Measurements from ENCODE around the gene ASB15.

ASB15 gene

DNA sequence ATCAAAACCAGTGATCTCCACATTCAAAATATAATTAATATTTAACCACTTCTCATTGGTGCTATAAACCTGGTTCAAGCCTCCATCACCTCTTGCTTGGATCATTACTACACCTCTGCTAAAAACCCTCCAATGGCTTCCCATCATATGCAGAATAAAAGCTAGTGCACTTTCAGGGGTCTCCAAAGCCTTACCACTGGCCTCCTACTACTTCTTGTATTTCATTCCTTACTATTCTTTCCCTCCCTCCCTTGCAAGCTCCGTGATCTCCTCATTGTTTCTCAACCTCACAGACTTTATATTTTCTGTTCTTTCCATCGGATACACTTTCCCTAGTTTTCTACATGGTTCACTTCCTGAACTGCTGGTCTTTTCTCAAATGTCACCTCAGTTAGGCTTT is 85.5 kb downstream of the ASB15 start:
- Histone ChIP-seq H3K4me1 (ENCODE audit: control insufficient read depth, insufficient read depth, low read length) (no peaks in the 10 kb centered on the region), H3K27ac (ENCODE audit: extremely low read depth, low read depth, low read length) (no peak overlapping the region), H3K36me3 (ENCODE audit: control insufficient read depth in 2 of 2, insufficient read depth in 1 of 2, low read length in 2 of 2) (peaks cover 14 to 32% of the 10 kb centered on the region in 2 experiments), H3K4me3 (ENCODE audit: low read depth, low read length) (no peak overlapping the region), H3K9me3 (ENCODE audit: control insufficient read depth, insufficient read depth, low read depth, low read length) (no peaks in the 10 kb centered on the region)
- POLR2A ChIA-PET, result no interaction called here
- no peak for TF ChIP-seq ZNF214 (tag by site-specific recombination; IDR thresholded peaks at IDR 0.05; ENCODE audit: borderline replicate concordance)
- CTCF ChIA-PET, result interaction anchor here (0.6 kb wide), 2 partner anchors 48 to 56 kb away, joined by 3 to 4 read pairs; no protein-coding TSS in a partner anchor

DNA sequence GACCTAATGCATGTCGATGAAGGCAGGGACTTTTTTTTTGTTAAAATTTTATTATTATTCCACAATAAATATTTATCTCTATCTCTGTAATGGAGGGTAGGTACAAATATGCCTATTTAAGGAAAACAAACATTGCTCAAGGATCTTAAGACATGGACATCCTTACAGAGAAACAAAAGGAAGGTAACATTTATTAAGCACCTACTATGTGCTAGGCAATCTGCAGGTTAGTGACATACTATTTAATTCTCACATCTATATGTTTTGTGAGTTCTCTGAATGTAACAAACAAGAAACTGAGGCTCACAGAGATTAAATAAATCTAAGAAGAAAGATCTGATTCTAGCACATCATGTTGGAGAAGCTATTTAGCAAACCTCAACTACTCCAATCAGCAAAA is 86.1 kb downstream of the ASB15 start:
- Histone ChIP-seq H3K4me3 (ENCODE audit: low read depth, low read length) (no peak overlapping the region), H3K4me1 (ENCODE audit: control insufficient read depth, insufficient read depth, low read length) (no peaks in the 10 kb centered on the region), H3K9me3 (ENCODE audit: control insufficient read depth, insufficient read depth, low read depth, low read length) (no peaks in the 10 kb centered on the region), H3K27ac (ENCODE audit: extremely low read depth, low read depth, low read length) (no peak overlapping the region), H3K36me3 (ENCODE audit: control insufficient read depth in 2 of 2, insufficient read depth in 1 of 2, low read length in 2 of 2) (peaks cover 18 to 37% of the 10 kb centered on the region in 2 experiments)
- ChIA-PET POLR2A (no interaction called here), CTCF (interaction anchor here (0.6 kb wide), 1 partner anchor 48 kb away, joined by 3 read pairs; no protein-coding TSS in a partner anchor)
- TF ChIP-seq HOXD13 (CRISPR knock-in tag; IDR thresholded peaks at IDR 0.05; ENCODE audit: borderline replicate concordance), result no peak
- no peak for TF ChIP-seq ZNF423 (tag by site-specific recombination; IDR thresholded peaks at IDR 0.05)
- no peak for TF ChIP-seq ZNF555 (tag by site-specific recombination; conservative IDR thresholded peaks at IDR 0.05)
- no peak for TF ChIP-seq ZNF623 (tag by site-specific recombination; IDR thresholded peaks at IDR 0.05)
- TF ChIP-seq, protein P1, sequence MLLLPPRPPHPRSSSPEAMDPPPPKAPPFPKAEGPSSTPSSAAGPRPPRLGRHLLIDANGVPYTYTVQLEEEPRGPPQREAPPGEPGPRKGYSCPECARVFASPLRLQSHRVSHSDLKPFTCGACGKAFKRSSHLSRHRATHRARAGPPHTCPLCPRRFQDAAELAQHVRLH (tag by site-specific recombination; IDR thresholded peaks at IDR 0.05), result no peak
- TF ChIP-seq, protein P2, sequence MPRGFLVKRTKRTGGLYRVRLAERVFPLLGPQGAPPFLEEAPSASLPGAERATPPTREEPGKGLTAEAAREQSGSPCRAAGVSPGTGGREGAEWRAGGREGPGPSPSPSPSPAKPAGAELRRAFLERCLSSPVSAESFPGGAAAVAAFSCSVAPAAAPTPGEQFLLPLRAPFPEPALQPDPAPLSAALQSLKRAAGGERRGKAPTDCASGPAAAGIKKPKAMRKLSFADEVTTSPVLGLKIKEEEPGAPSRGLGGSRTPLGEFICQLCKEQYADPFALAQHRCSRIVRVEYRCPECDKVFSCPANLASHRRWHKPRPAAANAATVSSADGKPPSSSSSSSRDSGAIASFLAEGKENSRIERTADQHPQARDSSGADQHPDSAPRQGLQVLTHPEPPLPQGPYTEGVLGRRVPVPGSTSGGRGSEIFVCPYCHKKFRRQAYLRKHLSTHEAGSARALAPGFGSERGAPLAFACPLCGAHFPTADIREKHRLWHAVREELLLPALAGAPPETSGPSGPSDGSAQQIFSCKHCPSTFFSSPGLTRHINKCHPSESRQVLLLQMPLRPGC (tag by site-specific recombination; IDR thresholded peaks at IDR 0.05), result no peak
- TF ChIP-seq, protein P3, sequence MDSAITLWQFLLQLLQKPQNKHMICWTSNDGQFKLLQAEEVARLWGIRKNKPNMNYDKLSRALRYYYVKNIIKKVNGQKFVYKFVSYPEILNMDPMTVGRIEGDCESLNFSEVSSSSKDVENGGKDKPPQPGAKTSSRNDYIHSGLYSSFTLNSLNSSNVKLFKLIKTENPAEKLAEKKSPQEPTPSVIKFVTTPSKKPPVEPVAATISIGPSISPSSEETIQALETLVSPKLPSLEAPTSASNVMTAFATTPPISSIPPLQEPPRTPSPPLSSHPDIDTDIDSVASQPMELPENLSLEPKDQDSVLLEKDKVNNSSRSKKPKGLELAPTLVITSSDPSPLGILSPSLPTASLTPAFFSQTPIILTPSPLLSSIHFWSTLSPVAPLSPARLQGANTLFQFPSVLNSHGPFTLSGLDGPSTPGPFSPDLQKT (IDR thresholded peaks at IDR 0.05; ENCODE audit: borderline replicate concordance, low read depth, low read length), result no peak

All from HEK293 (cell line).